DMS114 treated with DMSO at 0.1 percent for 48 hours (cell line): Measurements from ENCODE around the gene RTN4R.
"Not testable (repeated sequence)": the region's sequence is repeated elsewhere in the genome, so short reads cannot be mapped to it uniquely, and the experiment has no call there.

ENCODE experiments used
- DNase-seq: peaks from one replicate; lab custom pipeline; 2025; ENCODE audit not compliant: unreplicated experiment; lab: John Stamatoyannopoulos, UW

RTN4R gene

GRCh38 chr22:20272700-20273099 lies 4.6 kb upstream of the RTN4R start:
- no peak for DNase-seq

GRCh38 chr22:20272174-20272573 lies 4.1 kb upstream of the RTN4R start:
- no peak for DNase-seq

DNA sequence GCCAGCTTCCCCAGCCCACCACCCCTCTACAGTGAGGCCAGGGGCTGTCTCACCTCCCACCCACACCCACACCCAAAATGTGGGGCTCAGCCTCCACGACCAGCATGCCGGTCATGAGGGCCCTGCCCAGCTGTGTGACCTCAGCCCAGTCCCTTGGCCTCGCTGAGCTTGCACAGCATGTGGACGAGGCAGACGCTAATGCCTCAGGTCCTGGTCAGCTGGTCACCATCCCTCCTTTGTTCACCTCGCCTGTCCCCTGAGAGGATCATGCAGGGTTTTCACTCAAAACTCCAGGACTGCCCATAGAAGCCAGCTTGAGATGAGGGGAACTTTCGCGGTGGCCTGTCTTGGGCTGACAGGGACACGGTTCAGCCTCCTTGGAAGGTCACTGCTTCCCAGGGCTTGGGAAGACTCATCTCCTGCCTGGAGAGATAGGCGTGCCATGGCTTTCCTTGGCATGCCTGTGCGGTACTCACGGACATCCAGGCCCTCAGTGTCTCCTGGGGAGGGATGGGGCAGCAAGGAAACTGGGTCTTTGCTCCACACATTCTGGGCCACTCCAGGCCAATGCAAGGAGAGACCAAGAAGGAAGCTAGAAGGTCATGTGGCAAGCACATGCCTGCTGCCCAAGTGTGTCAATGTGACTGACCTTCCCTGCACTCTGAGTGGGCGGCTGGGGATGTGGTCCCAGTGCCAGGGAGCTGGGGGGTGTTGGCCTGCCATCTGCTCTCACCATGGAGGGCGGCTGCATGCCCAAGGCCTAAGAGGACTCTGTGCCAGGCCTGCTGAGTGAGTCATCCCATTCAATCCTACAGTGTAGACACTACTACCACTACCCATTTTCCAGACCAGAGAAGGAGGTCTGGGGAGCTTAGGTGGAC lies 3.2 kb upstream of the RTN4R start:
- DNase-seq, result no peak

DNA sequence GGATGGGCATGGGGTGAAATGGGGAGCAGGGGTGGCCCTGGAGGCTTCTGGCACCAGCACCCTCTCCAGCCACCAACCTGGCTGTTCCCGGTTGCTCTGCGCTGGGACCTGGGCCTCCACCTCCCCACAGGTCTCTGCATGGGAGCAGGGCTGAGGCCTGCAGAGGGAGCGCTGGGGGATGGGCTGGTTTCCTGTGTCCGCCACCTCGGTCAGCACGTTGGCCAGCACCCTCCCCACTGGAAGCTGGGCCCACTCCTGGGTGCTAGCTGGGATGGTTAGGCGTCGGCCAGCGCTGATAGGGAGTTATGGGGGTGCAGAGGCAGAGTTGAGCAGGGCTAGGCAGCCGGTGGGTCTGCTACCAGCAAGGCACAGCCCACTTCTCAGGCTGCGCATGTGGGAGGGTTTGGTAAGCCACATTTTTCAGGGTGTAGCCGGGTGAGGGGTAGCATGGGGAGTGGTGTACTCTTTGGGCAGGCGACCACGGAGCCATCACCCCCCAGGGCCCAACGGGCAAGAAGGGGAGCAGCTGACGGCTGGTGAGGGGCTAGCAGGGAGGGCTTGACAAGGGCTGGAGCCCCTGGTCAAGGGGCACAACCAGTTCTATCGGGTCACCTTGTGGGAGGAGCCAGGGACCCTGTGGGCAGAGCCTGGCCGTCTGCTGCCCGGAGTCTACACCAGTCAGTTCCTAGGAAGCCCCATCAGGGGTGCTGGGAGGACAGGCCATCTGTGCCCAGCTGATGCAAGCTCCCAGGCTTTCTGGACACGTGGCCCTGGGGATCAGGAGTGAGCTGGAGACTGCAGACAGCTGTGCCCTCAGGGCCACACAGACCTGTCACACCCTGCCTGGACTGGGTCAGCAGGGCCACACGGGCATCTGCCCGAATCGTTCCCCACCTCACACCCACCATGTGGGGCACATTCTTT lies 2.3 kb upstream of the RTN4R start:
- not testable (repeated sequence) for DNase-seq

DNA sequence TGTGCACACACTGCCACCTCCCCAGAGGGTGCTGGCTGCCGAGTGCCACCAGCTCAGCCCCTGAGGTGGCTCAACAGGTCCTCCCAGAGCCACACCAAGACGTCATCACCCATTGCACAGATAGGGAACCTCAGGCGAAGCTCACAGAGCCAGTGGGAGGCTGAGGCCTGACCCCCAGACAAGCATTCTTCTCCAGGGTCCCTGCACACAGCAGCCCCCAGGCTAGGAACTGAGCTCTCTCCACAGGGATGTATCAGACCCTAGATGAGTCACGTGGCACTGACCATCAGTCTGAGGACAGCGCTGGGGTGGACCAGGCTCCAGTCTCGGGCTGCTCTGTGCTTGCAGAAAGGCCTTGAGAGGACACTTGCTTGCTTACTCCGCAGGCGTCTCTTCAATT lies 1.6 kb upstream of the RTN4R start:
- not testable (repeated sequence) for DNase-seq

GRCh38 chr22:20269201-20269600 lies 1.1 kb upstream of the RTN4R start:
- DNase-seq, result not testable (repeated sequence)

- no peak for DNase-seq
These were observed 458 bp downstream of the RTN4R start for GRCh38 chr22:20267441-20268278.

DNA sequence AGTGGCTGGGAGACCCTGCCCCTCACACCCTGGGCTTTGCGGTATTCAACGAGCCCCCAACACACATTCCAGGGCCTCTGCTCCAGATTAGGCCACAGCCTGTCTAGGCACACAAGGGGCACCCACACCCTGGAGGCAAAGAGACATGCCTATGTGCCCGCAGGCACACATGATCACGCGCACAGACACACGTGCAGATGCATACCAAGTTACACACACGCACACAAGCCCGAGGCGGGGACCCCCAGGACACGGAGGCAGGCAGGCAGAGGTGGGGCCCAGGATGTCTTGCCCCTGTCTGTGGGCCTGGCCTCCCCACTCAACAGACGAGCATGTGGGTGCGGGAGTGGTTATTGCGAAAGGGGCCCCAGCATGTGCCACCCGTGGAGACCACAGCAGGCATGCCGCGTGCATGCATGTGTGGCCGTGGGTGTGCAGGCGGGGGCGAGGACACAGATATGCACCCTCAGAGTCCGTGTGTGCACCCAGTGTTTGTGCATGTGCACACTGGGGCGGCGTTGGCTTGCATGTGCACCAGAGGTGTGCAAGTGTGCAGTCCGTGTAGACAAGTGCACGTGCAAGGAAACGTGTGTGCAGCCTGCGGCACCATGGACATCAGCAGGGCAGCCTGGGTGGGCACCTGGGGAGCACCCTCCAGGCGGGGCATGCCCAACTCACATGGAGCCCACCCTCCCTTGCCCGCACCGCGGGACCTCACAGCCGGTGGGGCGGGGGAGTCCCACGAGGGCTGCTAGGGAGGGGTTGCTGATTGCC lies 1.3 kb downstream of the RTN4R start:
- DNase-seq, result not testable (repeated sequence)

DNA sequence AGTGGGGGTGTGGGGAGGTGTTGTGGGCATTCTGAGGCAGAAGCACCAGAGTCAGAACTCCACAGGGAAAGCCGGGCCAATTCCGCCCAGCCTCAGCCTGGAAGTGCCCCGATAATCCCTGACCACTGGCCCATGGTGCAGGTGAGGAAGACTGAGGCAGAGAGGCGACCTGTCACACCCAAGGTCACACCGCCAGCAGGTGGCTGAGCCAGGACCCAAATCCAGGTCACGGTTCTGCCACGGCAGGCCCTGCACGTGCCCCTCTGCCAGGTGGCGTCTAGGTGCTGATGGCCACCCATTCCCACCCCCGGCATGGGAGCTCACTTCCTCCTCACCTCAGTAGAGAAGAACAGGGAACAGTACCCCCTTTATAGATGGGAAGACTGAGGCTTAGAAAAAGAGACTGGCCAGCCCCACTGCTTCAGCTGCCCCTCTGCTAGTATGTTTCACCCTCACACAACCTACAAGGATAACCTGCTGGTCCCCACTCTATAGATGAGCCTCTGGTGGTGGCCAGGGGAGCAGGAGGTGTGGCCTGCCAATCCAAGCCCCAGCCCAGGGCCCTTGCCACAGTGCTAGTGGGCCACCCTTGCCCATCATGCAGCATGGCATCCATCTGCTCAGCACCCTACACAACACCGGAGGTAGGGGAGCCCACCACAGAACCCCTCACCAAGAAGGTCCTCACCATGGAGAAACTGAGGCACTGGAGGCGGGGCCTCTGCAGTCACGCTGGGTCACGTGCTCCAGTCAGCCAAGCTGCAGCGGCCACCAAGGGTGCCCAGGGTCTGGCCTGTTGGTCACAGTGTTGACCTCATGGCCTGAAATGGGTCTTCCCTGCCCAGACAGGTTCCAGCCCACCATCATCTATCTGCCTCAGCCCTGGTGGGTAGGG lies 2.1 kb downstream of the RTN4R start:
- not testable (repeated sequence) for DNase-seq

DNA sequence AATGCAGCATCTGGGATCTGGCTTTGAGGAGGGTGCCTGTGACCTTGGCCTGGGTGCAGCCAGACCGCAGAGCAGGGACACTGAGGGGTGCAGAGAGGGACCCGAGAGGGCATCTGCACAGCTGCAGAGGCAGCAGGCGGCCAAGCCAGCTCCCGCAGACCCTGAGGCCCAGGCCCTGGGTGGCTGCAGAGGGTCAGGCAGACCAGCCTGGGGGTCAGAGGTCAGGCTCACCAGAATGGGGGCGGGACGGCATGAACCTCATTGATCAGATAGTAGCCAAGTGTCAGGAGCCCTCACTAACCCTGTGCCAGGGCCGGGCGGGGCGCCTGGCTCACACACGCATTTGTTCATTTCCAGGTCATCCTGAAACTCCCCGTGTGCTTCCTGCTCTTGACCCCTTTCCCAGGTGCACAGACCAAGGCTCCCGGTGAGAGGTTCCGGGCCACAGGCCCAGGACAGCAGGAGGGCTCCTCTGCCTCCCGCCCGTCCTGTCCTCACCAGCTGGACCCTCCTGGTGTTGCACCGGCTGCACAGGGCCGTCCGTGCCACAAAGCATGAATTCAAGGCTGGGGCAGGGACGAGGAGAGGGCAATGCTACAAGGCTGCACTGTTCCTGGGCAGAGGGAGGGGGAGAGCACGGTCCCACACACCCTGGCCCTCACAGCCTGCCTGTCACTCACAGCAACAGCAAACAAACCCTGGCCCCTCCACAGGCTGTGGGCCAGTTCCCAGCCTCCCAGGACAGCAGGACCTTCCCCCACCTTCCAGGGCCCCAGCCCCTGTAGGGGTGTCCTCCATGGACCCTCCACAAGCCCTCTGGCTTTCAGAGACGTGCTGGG lies 3.3 kb downstream of the RTN4R start:
- DNase-seq, result no peak

DNA sequence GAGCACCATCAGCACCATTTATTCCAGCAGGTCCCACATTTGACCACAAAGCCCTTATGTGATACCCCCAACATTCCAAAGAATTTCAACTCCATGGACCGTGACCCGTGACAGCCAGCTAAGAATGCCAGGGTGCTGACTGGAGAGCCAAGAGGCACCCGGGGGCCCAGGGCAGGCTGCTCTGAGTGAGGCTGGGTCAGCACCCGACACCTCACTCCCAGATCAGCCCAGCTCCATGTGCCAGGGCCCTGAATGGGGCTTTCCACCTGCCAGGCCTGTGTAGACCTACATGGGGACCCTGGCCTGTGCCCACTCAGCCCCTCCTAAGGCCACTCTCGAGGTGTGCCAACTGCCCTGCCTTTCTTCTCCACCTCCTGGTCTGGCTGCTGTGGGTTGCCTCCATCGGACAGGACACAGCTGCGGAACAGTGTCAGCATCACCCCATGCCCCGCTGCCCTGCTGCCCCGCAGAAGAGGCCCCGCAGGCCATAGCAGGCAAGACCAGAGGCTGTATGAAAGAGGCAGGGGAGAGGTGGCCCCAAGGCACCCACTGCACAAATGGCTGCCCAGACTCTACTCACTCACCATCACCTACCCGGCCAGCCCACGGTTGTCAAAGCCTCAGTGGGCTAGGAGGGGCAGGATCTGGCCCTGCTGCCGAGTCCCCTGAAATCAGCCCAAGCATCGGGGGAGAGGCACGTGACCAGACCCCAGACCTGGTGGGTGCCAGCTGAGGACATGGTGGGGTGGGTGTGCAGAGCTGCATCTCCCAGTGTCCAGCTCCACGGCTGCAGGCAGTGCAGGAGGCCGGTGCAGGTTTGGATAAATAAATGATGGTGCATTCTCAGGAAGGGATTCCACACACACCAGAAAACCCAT lies 4.5 kb downstream of the RTN4R start:
- DNase-seq, result not testable (repeated sequence)

DNA sequence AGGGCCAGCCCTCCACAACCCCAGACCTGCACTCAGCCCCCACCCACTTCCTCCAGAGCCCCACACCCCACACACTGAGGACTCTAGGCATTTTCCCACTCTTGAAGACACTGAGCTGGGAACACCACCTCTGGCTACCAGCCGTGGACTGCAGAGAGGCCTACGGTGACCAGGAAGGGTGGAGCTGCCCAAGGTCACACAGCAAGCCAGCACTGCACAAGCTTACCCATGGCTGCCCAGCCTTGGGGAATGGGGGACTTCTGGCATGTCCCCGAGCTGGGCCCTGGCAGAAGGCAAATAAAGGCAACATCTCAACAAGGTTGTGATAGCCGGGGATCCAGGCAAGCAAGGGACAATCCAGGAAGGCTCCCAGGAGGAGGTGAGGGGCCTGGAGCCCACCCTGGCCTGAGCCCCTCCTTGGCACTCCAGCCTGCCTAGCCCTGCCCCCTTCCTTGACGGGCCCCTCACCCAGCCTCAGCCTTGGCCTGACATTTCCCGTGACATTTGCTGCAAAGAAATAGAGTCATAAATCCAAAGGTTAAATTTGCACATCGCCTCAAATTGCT lies 5.5 kb downstream of the RTN4R start:
- DNase-seq, result no peak

DNA sequence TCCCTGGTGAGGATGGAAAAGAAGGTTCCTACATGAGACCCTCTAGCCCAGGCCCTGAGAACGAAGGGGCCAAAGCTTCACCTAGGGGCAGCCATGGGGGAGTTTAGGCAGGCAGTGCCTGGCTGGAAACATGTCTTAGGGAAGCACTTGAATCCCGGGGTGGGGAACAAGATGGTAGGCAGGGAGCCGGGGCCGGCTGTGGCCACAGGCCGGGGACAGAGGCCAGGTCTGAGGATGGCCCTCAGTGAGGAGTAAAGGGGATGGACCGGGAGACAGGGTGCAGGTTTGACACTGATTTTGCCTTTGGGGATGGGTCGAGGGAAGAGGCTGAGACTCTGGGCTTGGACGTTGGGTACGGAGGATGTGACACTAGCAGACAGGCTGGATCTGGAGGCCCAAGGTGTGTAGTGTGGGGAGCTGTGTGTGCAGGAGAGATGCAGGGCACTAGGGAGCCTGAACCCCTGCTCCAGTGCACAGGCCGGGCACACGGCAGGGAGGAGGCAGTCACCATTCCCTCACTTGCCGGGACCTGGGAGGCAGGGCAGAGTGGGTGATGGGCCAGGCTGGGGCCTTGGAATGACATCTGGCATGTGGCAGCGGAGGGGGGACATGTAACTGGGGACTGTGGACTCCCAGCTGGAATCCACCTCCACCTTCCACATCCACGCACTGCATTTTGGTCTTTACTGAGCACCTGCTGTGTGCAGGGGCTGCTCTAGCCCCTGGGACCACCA lies 6.1 kb downstream of the RTN4R start:
- DNase-seq, result no peak

DNA sequence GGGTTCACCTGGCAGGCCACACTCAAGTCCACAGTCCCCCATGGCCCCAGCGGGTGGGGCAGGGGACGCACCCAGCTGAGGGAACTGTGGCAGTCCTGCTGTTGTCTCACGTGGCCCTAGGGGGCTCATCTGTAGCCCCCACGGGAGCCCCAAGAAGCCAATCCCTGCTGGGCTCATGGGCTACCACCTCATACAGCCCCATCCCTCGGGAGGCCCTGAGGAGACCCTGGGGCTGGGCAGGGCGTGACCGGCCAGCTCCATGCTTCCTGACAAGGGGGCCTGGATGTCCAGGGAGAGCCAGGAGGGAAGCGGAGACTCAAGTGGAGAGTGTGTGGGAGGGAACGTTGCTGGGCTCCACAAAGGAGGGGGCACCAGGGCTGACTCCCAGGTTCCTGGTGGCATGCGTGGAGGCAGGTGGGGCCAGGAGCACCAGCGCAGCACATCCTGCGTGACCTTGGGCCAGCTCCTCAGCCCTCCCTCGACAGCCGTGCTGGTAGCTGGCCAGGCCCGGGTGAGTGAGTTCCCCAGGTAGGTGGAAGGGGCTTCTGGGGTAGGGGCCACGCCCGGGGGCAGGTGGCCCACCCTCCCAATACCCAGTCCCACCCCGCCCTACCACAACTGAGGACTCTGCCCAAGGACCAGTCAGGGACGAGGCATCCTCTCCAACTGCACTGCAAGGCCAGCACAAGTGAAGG lies 7.9 kb downstream of the RTN4R start:
- no peak for DNase-seq

DNA sequence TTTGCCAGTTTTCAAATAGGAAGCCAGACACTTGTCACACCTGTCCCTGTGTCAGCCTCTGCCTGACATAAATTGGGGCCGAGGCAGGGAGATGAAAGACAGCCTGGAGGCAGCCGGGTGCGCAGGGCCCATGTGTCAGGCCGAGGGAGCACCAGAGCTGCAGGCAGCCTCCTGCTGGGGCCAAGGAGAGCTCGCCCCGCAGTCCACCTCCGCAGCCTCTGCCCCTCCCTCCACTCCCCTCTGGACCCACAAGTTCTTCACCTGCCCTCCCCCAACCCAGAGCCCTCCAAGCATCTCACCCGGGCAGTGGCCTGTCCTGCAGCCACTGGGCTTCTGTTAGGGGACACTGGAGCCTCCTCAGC lies 8.8 kb downstream of the RTN4R start:
- DNase-seq, result no peak
